Activated CD4-positive, alpha-beta T cell treated with anti-CD3 and anti-CD28 coated beads, Interleukin-2, amount 50 U/mL, for 48 hours (primary cell): ENCODE measurements around the gene BRWD1.
A peak's percentile ranks its signal among the peaks of the same experiment; 100 is the strongest.

Experiments used
- DNase-seq, 2 experiments: peaks; one replicate each; pipeline ENCODE4 v3.0.0-alpha.2; 2020

Gene BRWD1

GRCh38 chr21:39196310-39196709 is 117.1 kb downstream of the BRWD1 start:
- DNase-seq, result no peak

GRCh38 chr21:39193380-39193779 is 120.1 kb downstream of the BRWD1 start:
- DNase-seq, result no peak

GRCh38 chr21:39189857-39190604 is 123.4 kb downstream of the BRWD1 start:
- no peak for DNase-seq

- DNase-seq, result no peak
These were observed 124.8 kb downstream of the BRWD1 start for GRCh38 chr21:39188521-39189139.

- DNase-seq, result no peak
These were observed 126.3 kb downstream of the BRWD1 start for GRCh38 chr21:39187141-39187540.

GRCh38 chr21:39186676-39187075 is 126.8 kb downstream of the BRWD1 start:
- DNase-seq, result no peak

- no peak for DNase-seq
These were observed 128.3 kb downstream of the BRWD1 start for GRCh38 chr21:39185157-39185556.

GRCh38 chr21:39184050-39184980 is 129.1 kb downstream of the BRWD1 start:
- no peak for DNase-seq

GRCh38 chr21:39183272-39184049 is 130.0 kb downstream of the BRWD1 start, which contains the start of gene PSMG1:
PSMG1 (minus strand) TSS chr21:39183451; CDS start chr21:39183385, 66 bp downstream.
- peak; percentile 95 for DNase-seq

- peak in 1 of 2 experiments; percentile 6 for DNase-seq
These were observed 130.8 kb downstream of the BRWD1 start for GRCh38 chr21:39182484-39183271.

- DNase-seq, result no peak
These were observed 131.4 kb downstream of the BRWD1 start for GRCh38 chr21:39182016-39182415.

GRCh38 chr21:39181205-39181818 is 132.1 kb downstream of the BRWD1 start:
- no peak for DNase-seq

GRCh38 chr21:39180429-39181019 is 132.9 kb downstream of the BRWD1 start:
- DNase-seq, result no peak

- DNase-seq, result no peak
These were observed 135.0 kb downstream of the BRWD1 start for GRCh38 chr21:39178421-39178820.

- no peak for DNase-seq
These were observed 137.1 kb downstream of the BRWD1 start for GRCh38 chr21:39176271-39176709.

GRCh38 chr21:39175665-39176064 is 137.8 kb downstream of the BRWD1 start:
- no peak for DNase-seq

- no peak for DNase-seq
These were observed 138.3 kb downstream of the BRWD1 start for GRCh38 chr21:39175154-39175553.

GRCh38 chr21:39173716-39174680 is 139.4 kb downstream of the BRWD1 start:
- DNase-seq, result no peak

GRCh38 chr21:39169906-39170305 is 143.5 kb downstream of the BRWD1 start:
- no peak for DNase-seq
